GM12872 (cell line): ENCODE results near the gene TEF.

ENCODE experiments used
- TF ChIP-seq, protein P1 (sequence below): IDR thresholded peaks from 3 replicates; pipeline ENCODE4 v1.5.1; 2011; ENCODE audit warnings: low read depth, mild to moderate bottlenecking, low read length, moderate library complexity; ENCODE audit not compliant: insufficient read depth

TEF gene

DNA sequence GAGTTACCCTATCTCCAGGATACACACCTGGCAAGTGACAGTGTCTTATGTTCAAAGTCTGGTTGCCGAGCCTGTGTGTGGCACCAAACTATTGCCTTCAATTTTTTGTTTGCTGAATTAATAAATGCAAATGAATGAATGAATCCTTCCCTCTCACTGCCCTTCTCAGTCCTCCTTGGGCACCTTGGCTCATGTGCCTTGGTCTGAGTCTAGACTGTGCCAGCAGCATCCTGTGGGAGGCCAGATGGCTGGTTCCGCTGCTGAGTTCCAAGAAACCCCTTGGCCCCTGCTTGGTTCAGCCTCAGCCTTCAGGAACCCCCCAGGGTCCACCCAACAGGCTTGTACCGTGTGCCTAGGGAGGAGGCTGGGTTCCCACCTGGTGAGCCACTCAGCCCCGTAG is 33.8 kb downstream of the TEF start:
- TF ChIP-seq, protein P1, sequence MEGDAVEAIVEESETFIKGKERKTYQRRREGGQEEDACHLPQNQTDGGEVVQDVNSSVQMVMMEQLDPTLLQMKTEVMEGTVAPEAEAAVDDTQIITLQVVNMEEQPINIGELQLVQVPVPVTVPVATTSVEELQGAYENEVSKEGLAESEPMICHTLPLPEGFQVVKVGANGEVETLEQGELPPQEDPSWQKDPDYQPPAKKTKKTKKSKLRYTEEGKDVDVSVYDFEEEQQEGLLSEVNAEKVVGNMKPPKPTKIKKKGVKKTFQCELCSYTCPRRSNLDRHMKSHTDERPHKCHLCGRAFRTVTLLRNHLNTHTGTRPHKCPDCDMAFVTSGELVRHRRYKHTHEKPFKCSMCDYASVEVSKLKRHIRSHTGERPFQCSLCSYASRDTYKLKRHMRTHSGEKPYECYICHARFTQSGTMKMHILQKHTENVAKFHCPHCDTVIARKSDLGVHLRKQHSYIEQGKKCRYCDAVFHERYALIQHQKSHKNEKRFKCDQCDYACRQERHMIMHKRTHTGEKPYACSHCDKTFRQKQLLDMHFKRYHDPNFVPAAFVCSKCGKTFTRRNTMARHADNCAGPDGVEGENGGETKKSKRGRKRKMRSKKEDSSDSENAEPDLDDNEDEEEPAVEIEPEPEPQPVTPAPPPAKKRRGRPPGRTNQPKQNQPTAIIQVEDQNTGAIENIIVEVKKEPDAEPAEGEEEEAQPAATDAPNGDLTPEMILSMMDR: no peak

DNA sequence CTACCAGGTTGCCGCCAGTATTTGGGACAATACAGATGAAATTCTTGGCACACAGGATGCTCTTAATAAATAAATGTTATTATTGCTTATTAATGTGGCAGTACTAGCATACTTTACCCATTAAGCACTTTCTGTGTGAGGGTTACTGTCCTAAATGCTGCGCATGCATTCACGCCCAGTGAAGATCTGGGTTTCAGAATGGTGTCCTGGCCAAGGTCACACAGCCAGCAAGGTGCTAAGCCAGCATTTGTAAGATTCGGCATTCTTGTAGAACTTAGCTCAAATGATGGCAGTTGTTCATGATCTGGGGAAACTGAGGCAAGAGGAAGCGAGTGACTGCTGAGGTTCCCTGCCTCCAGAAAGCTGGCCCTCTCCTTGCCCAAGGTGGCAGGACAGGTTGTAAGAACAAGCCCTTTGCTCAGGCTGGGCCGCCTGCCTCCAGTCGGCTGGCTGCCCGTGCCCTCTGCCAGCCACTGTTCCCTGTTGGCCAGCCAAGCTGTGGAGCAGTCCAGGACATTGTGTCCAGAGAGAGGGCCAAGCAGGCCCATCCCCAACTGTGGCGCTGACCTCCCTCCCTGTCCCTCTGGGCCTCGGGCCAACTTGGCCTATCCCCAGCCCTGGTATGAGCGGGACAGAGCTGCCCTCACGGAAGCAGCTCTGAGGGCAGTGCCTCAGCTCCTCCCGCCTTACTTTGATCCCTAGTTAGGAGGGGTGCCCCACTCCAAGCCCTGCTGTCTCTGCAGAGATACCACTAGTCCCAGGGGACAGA is 36.1 kb downstream of the TEF start:
- TF ChIP-seq, protein P1: no peak

DNA sequence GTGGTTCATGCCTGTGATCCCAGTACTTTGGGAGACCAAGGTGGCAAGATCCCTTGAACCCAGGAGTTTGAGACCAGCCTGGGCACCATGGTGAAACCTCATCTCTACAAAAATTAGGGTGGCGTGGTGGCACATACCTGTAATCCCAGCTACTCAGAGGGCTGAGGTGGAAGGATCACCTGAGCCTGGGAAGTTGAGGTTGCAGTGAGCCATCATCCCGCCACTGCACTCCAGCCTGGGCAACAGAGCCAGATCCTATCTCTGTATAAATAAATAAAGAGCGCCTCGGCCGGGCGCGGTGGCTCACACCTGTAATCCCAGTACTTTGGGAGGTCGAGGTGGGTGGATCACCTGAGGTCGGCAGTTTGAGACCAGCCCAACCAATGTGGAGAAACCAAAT is 37.0 kb downstream of the TEF start:
- TF ChIP-seq, protein P1: no peak

DNA sequence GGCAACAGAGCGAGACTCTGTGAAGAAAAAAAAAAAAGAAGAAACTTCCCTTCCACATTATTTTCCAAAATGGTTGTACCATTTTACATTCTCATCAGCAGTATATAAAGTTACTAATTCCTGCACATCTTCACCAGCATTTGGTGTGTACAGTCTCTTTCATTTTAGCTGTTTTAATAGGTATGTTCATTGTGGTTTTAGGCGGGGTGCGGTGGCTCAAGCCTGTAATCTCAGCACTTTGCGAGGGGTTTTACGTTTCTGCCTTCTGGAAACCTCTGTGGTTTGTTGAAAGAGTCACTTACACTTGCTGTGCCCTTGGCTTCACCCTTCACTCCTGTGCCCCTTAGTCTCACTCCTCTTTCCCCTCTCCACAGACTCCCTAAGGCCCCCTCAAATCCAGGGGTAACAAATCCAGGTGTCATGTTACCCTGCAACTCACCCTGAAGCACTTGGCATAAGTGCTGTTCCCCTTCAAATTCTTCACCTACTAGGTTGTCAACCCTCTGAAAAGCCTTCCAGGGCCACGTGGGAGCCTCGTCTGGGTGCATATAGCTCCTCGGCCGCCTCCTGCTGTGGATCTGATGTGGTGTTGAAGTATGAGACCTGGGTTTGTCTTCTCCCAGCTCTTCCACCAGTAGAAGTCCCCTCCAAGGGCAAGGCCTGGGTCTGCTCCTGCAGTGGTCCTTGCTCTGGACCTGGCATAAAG is 44.1 kb downstream of the TEF start:
- TF ChIP-seq, protein P1: no peak

DNA sequence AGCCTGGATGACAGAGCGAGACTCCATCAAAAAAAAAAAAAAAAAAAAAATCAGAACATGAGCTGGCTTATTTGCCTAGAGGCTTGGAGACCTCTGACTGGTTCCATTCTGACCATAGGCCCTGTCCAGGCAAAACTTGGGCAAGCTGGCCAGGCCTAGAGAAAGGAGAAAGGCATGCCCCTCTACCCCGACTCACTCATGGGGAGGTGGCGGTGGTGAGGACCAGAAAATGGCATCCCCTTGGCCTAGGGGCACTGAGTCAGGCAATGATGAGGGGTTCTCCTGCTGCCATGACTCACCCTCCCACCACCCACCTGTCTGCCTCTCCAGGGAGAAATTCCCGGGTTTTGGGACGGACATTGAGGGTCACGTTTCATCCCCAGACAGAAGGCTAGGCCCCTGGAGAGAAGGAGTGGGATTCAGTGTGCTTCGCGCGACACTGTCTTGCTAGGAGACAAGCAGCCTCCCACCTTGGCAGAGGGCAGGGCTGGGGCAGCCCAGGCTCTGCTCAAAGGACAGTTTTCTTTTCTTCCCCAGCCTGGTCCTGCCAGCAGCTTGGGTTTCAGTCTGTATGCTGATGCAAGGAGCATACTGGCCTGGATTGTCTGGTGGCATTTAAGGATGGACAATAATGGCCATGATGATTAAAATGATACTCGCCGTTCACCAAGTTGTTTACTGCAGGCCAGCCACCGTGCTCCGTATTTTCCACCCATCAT is 47.6 kb downstream of the TEF start:
- TF ChIP-seq, protein P1: no peak

DNA sequence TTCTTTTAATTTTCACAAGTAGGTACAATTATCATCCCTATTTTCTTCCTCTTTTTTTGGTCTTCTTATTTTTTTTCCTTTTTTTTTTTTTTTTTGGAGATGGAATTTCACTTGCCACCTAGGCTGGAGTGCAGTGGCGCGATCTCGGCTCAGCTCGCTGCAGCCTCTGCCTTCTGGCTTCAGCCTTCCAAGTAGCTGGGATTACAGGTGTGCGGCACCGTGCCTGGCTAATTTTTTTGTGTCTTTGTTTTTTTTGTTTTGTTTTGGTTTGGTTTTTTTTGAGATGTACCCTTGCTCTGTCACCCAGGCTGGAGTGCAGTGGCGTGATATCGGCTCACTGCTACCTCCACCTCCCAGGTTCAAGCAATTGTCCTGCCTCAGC is 48.2 kb downstream of the TEF start:
- TF ChIP-seq, protein P1: no peak

DNA sequence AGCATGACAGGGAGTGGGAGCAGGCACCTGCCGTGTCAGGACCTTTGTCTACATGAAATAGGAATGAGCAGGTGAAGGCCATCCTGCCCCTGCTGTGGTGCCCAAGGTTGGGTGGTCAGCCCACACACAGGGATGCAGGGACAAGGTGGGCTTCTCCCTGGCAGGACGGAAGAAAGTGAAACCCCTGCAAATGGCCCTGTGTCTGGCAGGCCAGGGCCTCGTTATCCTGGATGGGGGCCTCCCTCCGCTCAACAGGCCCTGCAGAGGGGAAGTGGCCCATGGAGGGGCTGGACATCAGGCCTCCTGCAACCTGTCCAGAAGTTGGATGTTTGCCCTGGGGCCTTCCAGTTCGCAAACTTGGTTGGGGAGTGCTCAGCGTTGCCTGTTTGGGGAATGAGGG is 49.9 kb downstream of the TEF start:
- TF ChIP-seq, protein P1: no peak
